H9 (cell line): ENCODE data around the gene ZNF280D. TPM values are rescaled to one million over a fixed set of nuclear protein-coding genes. Genes with fewer than 3 reads are reported as not detected.

Source experiments
- DNase-seq: peaks from one replicate; pipeline ENCODE4 v3.0.0-alpha.2; 2017
- H2AFZ ChIP-seq: one replicate; pipeline ENCODE4 v1.6.1; 2013; ENCODE audit warnings: mild to moderate bottlenecking, low read length, control low read depth, moderate library complexity
- H2AK5ac ChIP-seq: 2 replicates; pipeline ENCODE4 v1.6.1; 2013; ENCODE audit warnings: low read length, control low read depth, mixed read lengths; ENCODE audit not compliant: insufficient read length
- H2BK120ac ChIP-seq: one replicate; pipeline ENCODE4 v1.6.1; 2013; ENCODE audit warnings: low read depth, mild to moderate bottlenecking, low read length, control low read depth, inconsistent platforms; ENCODE audit not compliant: poor library complexity, severe bottlenecking
- H2BK12ac ChIP-seq: 2 replicates; pipeline ENCODE4 v1.6.1; 2013; ENCODE audit warnings: low read length, control low read depth, mixed read lengths, low read depth; ENCODE audit not compliant: insufficient read length
- H2BK15ac ChIP-seq: 2 replicates; pipeline ENCODE4 v1.6.1; 2013; ENCODE audit warnings: low read depth, low read length, control low read depth
- H2BK20ac ChIP-seq: one replicate; pipeline ENCODE4 v1.6.1; 2013; ENCODE audit warnings: low read depth, mild to moderate bottlenecking, low read length, control low read depth, inconsistent platforms; ENCODE audit not compliant: poor library complexity, severe bottlenecking
- H2BK5ac ChIP-seq: 2 replicates; pipeline ENCODE4 v1.6.1; 2013; ENCODE audit warnings: low read length, control low read depth, mixed read lengths; ENCODE audit not compliant: insufficient read length
- H3K14ac ChIP-seq: 2 replicates; pipeline ENCODE4 v1.6.1; 2013; ENCODE audit warnings: low read length, control low read depth; ENCODE audit not compliant: insufficient read depth
- H3K18ac ChIP-seq: 2 replicates; pipeline ENCODE4 v1.6.1; 2013; ENCODE audit warnings: low read depth, mild to moderate bottlenecking, mixed read lengths, low read length, control low read depth; ENCODE audit not compliant: insufficient read length
- H3K23ac ChIP-seq: 2 replicates; pipeline ENCODE4 v1.6.1; 2013; ENCODE audit warnings: low read length, control low read depth, mixed read lengths, low read depth; ENCODE audit not compliant: insufficient read length
- H3K23me2 ChIP-seq: 2 replicates; pipeline ENCODE4 v1.6.1; 2013; ENCODE audit warnings: low read depth, mild to moderate bottlenecking, mixed read lengths, low read length, control low read depth; ENCODE audit not compliant: insufficient read length, poor library complexity, severe bottlenecking
- H3K27ac ChIP-seq: 2 replicates; pipeline ENCODE4 v1.5.1; 2013; ENCODE audit warnings: low read length, control low read depth, mixed read lengths, low read depth; ENCODE audit not compliant: insufficient read length
- H3K27me3 ChIP-seq: 2 replicates; pipeline ENCODE4 v1.6.1; 2013; ENCODE audit warnings: low read length, control low read depth, inconsistent platforms; ENCODE audit not compliant: insufficient read depth
- H3K4ac ChIP-seq: 2 replicates; pipeline ENCODE4 v1.6.1; 2013; ENCODE audit warnings: low read depth, mild to moderate bottlenecking, control low read depth, inconsistent platforms, low read length, moderate library complexity
- H3K4me1 ChIP-seq: 2 replicates; pipeline ENCODE4 v1.6.1; 2013; ENCODE audit warnings: low read length, control low read depth, inconsistent platforms; ENCODE audit not compliant: insufficient read depth
- H3K4me2 ChIP-seq: 2 replicates; pipeline ENCODE4 v1.6.1; 2013; ENCODE audit warnings: low read length, control low read depth, mixed read lengths; ENCODE audit not compliant: insufficient read length, insufficient read depth
- H3K56ac ChIP-seq: 2 replicates; pipeline ENCODE4 v1.6.1; 2013; ENCODE audit warnings: low read depth, mild to moderate bottlenecking, mixed read lengths, low read length, control low read depth; ENCODE audit not compliant: insufficient read length
- H3K79me1 ChIP-seq: 2 replicates; pipeline ENCODE4 v1.6.1; 2013; ENCODE audit warnings: low read depth, mild to moderate bottlenecking, moderate library complexity, low read length, control low read depth, inconsistent platforms; ENCODE audit not compliant: insufficient read depth, poor library complexity, severe bottlenecking
- H3K79me2 ChIP-seq: 2 replicates; pipeline ENCODE4 v1.6.1; 2013; ENCODE audit warnings: low read length, control low read depth, inconsistent platforms; ENCODE audit not compliant: insufficient read depth
- H3K9ac ChIP-seq: 2 replicates; pipeline ENCODE4 v1.6.1; 2013; ENCODE audit warnings: low read length, control low read depth, mixed read lengths; ENCODE audit not compliant: insufficient read length; ENCODE audit errors: extremely low read depth
- H3K9me3 ChIP-seq: one replicate; pipeline ENCODE4 v1.6.1; 2013; ENCODE audit warnings: low read depth, low read length, inconsistent platforms; ENCODE audit not compliant: control insufficient read depth
- H3T11ph ChIP-seq: one replicate; pipeline ENCODE4 v1.6.1; 2013; ENCODE audit warnings: mild to moderate bottlenecking, low read length, control low read depth, inconsistent platforms
- H4K20me1 ChIP-seq: one replicate; pipeline ENCODE4 v1.6.1; 2013; ENCODE audit not compliant: control insufficient read depth, insufficient read length, insufficient read depth
- H4K5ac ChIP-seq: 2 replicates; pipeline ENCODE4 v1.6.1; 2013; ENCODE audit warnings: low read depth, mild to moderate bottlenecking, mixed read lengths, low read length, control low read depth; ENCODE audit not compliant: insufficient read length
- H4K8ac ChIP-seq: replicated peaks from 2 replicates; pipeline ENCODE4 v1.6.1; 2013; ENCODE audit warnings: low read length, control low read depth, mixed read lengths, low read depth; ENCODE audit not compliant: insufficient read length
- H4K91ac ChIP-seq: 2 replicates; pipeline ENCODE4 v1.6.1; 2013; ENCODE audit warnings: low read depth, mild to moderate bottlenecking, moderate library complexity, mixed read lengths, low read length, control low read depth; ENCODE audit not compliant: insufficient read length
- H3K27ac Mint-ChIP-seq, 3 experiments: 2 replicates in 2 of 3; 3 replicates in 1 of 3; pipeline ENCODE4 v1.8.0; 2020 to 2021; ENCODE audit warnings: mixed read lengths in 3 of 3, mild to moderate bottlenecking in 1 of 3, moderate library complexity in 1 of 3
- H3K27me3 Mint-ChIP-seq: 2 replicates; pipeline ENCODE4 v1.8.0; 2021; ENCODE audit warnings: low read depth, mild to moderate bottlenecking, moderate library complexity, mixed read lengths
- H3K36me3 Mint-ChIP-seq, 3 experiments: 2 replicates in 2 of 3; 3 replicates in 1 of 3; pipeline ENCODE4 v1.8.0; 2020 to 2021; ENCODE audit warnings: low read depth in 3 of 3, mixed read lengths in 3 of 3; ENCODE audit not compliant: insufficient read depth in 1 of 3
- H3K4me1 Mint-ChIP-seq, 2 experiments: 2 replicates each; pipeline ENCODE4 v1.8.0; 2020; ENCODE audit warnings: mixed read lengths in 2 of 2
- H3K4me3 Mint-ChIP-seq, 2 experiments: 2 replicates in 1 of 2; 3 replicates in 1 of 2; pipeline ENCODE4 v1.8.0; 2020 to 2021; ENCODE audit warnings: mild to moderate bottlenecking in 2 of 2, mixed read lengths in 2 of 2, moderate library complexity in 1 of 2
- H3K9me3 Mint-ChIP-seq, 2 experiments: 2 replicates in 1 of 2; 3 replicates in 1 of 2; pipeline ENCODE4 v1.8.0; 2020; ENCODE audit warnings: mild to moderate bottlenecking in 2 of 2, mixed read lengths in 2 of 2, moderate library complexity in 1 of 2
- total RNA-seq: library from RNA; stranded (reverse); gene quantifications from 2 replicates; pipeline ENCODE4 v1.2.1, GENCODE V29; 2021
- TF ChIP-seq, protein P1 (sequence below): fragments of 200-600 bp; sonication (generic); conservative IDR thresholded peaks from 3 replicates; pipeline ENCODE4 v1.8.0; 2021; ENCODE audit warnings: antibody characterized with exemption, mild to moderate bottlenecking

Gene ZNF280D
- total RNA-seq, 1 experiment from 2014 or later: 5.7 TPM

DNA sequence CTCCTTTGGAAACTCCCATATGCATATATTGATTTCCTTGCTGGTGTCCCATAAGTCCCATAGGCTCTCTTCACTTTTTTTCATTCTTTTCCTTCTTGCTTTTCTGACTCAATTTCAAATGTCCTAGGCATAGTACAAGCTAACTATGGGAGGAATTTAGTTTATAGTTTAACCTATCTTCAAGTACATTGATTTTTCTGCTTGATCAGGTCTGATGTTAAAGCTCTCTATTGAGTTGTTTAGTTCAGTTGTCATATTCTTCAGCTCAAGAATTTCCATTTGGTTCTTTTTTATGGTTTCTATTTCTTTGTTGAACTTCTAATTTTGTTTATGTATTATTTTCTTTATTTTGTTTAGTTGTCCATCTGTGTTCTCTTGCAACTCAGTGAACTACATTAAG lies 147.1 kb downstream of the ZNF280D start:
- H3K79me2 ChIP-seq: no peaks in the 10 kb centered on the region
- H3K9me3 ChIP-seq: peaks cover 3% of the 10 kb centered on the region
- no peak overlapping the region for H2BK12ac ChIP-seq
- no peak overlapping the region for H3K18ac ChIP-seq
- no peak overlapping the region for H2BK5ac ChIP-seq
- Mint-ChIP-seq H3K27ac (no peak overlapping the region), H3K9me3 (peaks cover 17 to 24% of the 10 kb centered on the region in 2 experiments), H3K27me3 (no peaks in the 10 kb centered on the region), H3K4me1 (no peaks in the 10 kb centered on the region), H3K36me3 (peaks cover 2 to 10% (median 5%) of the 10 kb centered on the region in 3 experiments), H3K4me3 (no peak overlapping the region)
- H2AK5ac ChIP-seq: no peak overlapping the region
- H4K91ac ChIP-seq: no peak overlapping the region
- H4K5ac ChIP-seq: no peak overlapping the region
- no peak overlapping the region for H2BK15ac ChIP-seq
- no peak for DNase-seq
- H3K79me1 ChIP-seq: no peaks in the 10 kb centered on the region
- no peaks in the 10 kb centered on the region for H4K20me1 ChIP-seq
- no peak overlapping the region for H3T11ph ChIP-seq
- H3K4me2 ChIP-seq: no peak overlapping the region
- TF ChIP-seq, protein P1, sequence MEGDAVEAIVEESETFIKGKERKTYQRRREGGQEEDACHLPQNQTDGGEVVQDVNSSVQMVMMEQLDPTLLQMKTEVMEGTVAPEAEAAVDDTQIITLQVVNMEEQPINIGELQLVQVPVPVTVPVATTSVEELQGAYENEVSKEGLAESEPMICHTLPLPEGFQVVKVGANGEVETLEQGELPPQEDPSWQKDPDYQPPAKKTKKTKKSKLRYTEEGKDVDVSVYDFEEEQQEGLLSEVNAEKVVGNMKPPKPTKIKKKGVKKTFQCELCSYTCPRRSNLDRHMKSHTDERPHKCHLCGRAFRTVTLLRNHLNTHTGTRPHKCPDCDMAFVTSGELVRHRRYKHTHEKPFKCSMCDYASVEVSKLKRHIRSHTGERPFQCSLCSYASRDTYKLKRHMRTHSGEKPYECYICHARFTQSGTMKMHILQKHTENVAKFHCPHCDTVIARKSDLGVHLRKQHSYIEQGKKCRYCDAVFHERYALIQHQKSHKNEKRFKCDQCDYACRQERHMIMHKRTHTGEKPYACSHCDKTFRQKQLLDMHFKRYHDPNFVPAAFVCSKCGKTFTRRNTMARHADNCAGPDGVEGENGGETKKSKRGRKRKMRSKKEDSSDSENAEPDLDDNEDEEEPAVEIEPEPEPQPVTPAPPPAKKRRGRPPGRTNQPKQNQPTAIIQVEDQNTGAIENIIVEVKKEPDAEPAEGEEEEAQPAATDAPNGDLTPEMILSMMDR: no peak
- no peak overlapping the region for H3K9ac ChIP-seq
- H2BK120ac ChIP-seq: no peak overlapping the region
- H2BK20ac ChIP-seq: no peak overlapping the region
- H3K23ac ChIP-seq: no peak overlapping the region
- H3K56ac ChIP-seq: no peak overlapping the region
- no peak overlapping the region for H3K14ac ChIP-seq
- no peaks in the 10 kb centered on the region for H3K27me3 ChIP-seq
- H3K27ac ChIP-seq: no peak overlapping the region
- H3K4me1 ChIP-seq: no peaks in the 10 kb centered on the region
- H2AFZ ChIP-seq: no peak overlapping the region
- H3K4ac ChIP-seq: no peak overlapping the region
- no peak overlapping the region for H4K8ac ChIP-seq
- no peaks in the 10 kb centered on the region for H3K23me2 ChIP-seq
